HT-29 (cell line): ENCODE measurements around the gene BCKDHB. TPM values are rescaled to one million over a fixed set of nuclear protein-coding genes. Genes with fewer than 3 reads are reported as not detected.

Experiments
- DNase-seq: peaks from one replicate; pipeline ENCODE4 v3.0.0-alpha.2; 2015; ENCODE audit warnings: low spot score
- total RNA-seq: library from RNA; depleted of rRNA; stranded (reverse); fragments of >200 nt; shearing (Covaris generic); gene quantifications from 2 replicates; pipeline ENCODE4 v1.2.3, GENCODE V29; 2014; rRNA removed

BCKDHB gene
- total RNA-seq, 1 experiment from 2014 or later, result 25.0 TPM

- no peak for DNase-seq
These were observed 269.9 kb downstream of the BCKDHB start for GRCh38 chr6:80376411-80376810.

DNA sequence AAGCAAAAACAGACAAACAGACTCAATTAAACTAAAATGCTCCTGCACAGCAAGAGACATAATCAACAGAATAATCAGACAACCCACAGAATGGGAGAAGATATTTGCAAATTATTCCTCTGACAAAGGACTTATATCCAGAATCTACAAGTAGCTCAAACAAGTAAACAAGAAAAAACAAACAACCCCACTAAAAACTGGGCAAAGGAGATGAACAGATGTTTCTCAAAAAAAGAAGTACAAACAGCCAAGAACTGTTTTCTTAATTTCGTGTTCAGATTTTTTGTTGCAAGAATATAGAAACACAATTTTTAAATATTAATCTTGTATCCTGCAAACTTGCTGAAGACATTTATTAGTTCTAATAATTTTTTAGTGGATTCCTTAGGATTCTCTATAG lies 274.1 kb downstream of the BCKDHB start:
- no peak for DNase-seq

DNA sequence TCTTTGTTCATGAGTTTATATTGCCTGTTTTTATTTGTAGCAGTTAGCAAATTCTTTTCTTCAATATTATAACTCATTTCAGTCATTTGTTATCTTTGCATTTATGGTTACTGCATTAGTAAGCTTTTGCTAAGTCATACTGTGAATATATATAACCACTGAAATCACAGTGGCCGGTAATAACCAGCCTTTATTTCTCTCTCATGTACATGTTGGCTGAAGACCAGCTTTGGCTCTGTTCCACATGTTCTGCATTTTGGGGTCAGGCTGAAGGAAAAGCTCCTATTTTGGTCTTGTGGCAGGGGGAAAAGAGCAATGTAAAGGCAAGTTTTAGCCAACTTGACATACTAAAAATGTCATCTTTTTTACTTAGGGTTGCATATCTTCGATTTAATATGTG lies 276.3 kb downstream of the BCKDHB start:
- DNase-seq, result no peak

DNA sequence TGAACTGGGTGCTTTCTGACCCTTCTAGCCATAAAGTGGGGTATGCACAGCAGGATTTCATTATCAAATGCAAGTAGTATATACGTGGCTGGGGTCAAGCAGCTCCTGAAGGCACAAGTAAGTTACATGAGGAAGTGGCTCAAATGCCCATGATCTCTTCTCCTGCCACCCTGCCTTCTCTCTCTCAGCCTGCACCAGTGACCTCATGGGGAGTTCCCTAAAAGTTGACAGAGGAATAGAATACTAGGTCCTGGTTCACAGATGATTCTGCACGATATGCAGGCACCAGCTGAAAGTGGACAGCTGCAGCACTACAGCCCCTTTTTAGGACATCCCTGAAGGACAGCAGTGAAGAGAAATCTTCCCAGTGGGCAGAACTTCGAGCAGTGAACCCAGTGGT lies 282.0 kb downstream of the BCKDHB start:
- no peak for DNase-seq

Other genes with a start within 250 kb of the BCKDHB start
- not detected in 2 replicates for gene ELOVL4, start 159.1 kb upstream of the BCKDHB start, total RNA-seq
- 13.5 TPM in 2 replicates for gene TTK, start 102.0 kb upstream of the BCKDHB start, total RNA-seq